KMS-11 (cell line): Measurements from ENCODE around the gene MAP2K4.

Experiments
- H2AFZ ChIP-seq: fragments of 200-600 bp; sonication (generic); 2 replicates; pipeline ENCODE4 v1.6.1; 2016; ENCODE audit warnings: antibody characterized with exemption, mixed run types, low read depth
- H3K27ac ChIP-seq: fragments of 200-600 bp; sonication (generic); 2 replicates; pipeline ENCODE4 v1.6.1; 2016; ENCODE audit warnings: mild to moderate bottlenecking, mixed run types
- H3K27me3 ChIP-seq: fragments of 200-600 bp; sonication (generic); 2 replicates; pipeline ENCODE4 v1.6.1; 2017; ENCODE audit warnings: mild to moderate bottlenecking, low read depth, mixed run types, moderate library complexity; ENCODE audit not compliant: insufficient read depth
- H3K36me3 ChIP-seq: fragments of 200-600 bp; sonication (generic); 2 replicates; pipeline ENCODE4 v1.6.1; 2017; ENCODE audit warnings: mild to moderate bottlenecking, mixed run types; ENCODE audit not compliant: insufficient read depth
- H3K4me1 ChIP-seq: fragments of 200-600 bp; sonication (generic); 2 replicates; pipeline ENCODE4 v1.6.1; 2016; ENCODE audit warnings: mild to moderate bottlenecking, low read depth, mixed run types; ENCODE audit not compliant: poor library complexity, severe bottlenecking
- H3K4me2 ChIP-seq: fragments of 200-600 bp; sonication (generic); 2 replicates; pipeline ENCODE4 v1.7.0; 2016; ENCODE audit warnings: mild to moderate bottlenecking, mixed run types
- H3K4me3 ChIP-seq: fragments of 200-600 bp; sonication (generic); IDR thresholded peaks from 2 replicates; pipeline ENCODE4 v1.6.1; 2017; ENCODE audit warnings: low read depth, low read length, mixed read lengths; ENCODE audit not compliant: insufficient read depth
- H3K79me2 ChIP-seq: fragments of 200-600 bp; sonication (generic); 2 replicates; pipeline ENCODE4 v1.6.1; 2016; ENCODE audit warnings: low read depth, mixed run types; ENCODE audit not compliant: insufficient read depth
- H3K9ac ChIP-seq: fragments of 200-600 bp; sonication (generic); 2 replicates; pipeline ENCODE4 v1.6.1; 2016; ENCODE audit warnings: mild to moderate bottlenecking, mixed run types
- H4K20me1 ChIP-seq: fragments of 200-600 bp; sonication (generic); 2 replicates; pipeline ENCODE4 v1.6.1; 2016; ENCODE audit warnings: mild to moderate bottlenecking, mixed run types; ENCODE audit not compliant: insufficient read depth
- TF ChIP-seq, protein P1 (sequence below): fragments of 200-600 bp; sonication (generic); conservative IDR thresholded peaks from 2 replicates; pipeline ENCODE4 v1.6.1; 2017; ENCODE audit warnings: low read depth, mild to moderate bottlenecking, antibody characterized with exemption, low read length, moderate library complexity, mixed read lengths

Gene MAP2K4

DNA sequence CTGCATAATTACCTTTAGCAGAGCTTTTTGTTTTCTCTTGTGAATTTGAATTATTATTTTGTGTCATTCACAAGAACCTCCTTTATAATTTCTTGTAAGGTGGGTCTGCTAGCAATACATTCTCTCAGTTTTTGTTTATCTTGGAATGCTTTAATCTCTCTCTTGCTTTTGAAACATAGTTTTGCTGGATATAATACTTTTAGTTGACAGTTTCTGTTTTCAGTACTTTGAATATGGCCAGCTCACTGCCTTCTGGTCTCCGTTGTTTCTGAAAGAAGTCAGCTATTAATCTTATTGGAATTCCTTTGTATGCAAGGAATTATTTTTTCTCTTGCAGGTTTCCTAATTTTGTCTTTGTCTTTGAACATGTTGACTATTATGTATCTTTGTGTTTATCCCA is 167.0 kb downstream of the MAP2K4 start:
- TF ChIP-seq, protein P1, sequence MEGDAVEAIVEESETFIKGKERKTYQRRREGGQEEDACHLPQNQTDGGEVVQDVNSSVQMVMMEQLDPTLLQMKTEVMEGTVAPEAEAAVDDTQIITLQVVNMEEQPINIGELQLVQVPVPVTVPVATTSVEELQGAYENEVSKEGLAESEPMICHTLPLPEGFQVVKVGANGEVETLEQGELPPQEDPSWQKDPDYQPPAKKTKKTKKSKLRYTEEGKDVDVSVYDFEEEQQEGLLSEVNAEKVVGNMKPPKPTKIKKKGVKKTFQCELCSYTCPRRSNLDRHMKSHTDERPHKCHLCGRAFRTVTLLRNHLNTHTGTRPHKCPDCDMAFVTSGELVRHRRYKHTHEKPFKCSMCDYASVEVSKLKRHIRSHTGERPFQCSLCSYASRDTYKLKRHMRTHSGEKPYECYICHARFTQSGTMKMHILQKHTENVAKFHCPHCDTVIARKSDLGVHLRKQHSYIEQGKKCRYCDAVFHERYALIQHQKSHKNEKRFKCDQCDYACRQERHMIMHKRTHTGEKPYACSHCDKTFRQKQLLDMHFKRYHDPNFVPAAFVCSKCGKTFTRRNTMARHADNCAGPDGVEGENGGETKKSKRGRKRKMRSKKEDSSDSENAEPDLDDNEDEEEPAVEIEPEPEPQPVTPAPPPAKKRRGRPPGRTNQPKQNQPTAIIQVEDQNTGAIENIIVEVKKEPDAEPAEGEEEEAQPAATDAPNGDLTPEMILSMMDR: no peak
- H3K4me2 ChIP-seq: no peak overlapping the region
- no peaks in the 10 kb centered on the region for H3K27me3 ChIP-seq
- no peaks in the 10 kb centered on the region for H3K36me3 ChIP-seq
- no peaks in the 10 kb centered on the region for H3K4me1 ChIP-seq
- H3K27ac ChIP-seq: no peak overlapping the region
- no peak overlapping the region for H3K9ac ChIP-seq
- no peaks in the 10 kb centered on the region for H4K20me1 ChIP-seq
- H3K79me2 ChIP-seq: no peaks in the 10 kb centered on the region
- no peak overlapping the region for H3K4me3 ChIP-seq
- H2AFZ ChIP-seq: no peak overlapping the region

DNA sequence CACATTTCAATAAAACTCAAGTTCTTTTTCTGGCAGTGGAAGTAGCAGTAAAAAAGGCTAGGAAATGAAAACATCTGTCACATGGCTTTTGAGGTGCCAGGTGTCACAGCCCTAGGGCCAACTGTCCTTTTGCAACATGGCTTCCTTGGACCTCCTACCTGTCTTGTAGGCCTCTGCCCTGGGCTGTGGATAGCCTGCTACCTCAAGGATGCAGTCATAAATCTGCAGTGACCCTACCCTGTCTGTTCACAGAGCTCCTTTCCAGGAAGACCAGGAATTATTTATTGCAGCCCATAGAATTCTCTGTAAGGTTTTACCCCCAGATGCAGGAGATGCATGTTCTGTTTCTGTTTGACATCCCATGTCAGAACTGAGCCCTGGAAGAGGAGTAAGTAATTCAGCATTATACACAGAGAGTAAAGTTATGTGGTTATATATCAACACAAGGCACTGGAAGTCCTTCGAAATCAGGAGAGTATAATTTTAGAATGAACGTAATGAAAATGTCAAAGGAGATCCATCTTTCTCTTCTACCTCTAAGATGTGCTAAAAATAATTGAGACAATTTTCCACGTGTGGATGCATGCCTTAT is 172.6 kb downstream of the MAP2K4 start:
- H3K4me3 ChIP-seq: no peak overlapping the region
- H3K4me2 ChIP-seq: no peak overlapping the region
- no peaks in the 10 kb centered on the region for H3K79me2 ChIP-seq
- H4K20me1 ChIP-seq: no peaks in the 10 kb centered on the region
- no peaks in the 10 kb centered on the region for H3K4me1 ChIP-seq
- H3K27ac ChIP-seq: no peak overlapping the region
- TF ChIP-seq, protein P1: no peak
- H2AFZ ChIP-seq: no peak overlapping the region
- no peaks in the 10 kb centered on the region for H3K27me3 ChIP-seq
- H3K9ac ChIP-seq: no peak overlapping the region
- H3K36me3 ChIP-seq: no peaks in the 10 kb centered on the region
